ENCODE measurements around the gene ZBED6. TPM values are rescaled to one million over a fixed set of nuclear protein-coding genes. Genes with fewer than 3 reads are reported as not detected.

ZBED6 gene
- total and polyA plus RNA-seq, 2 of the 4 experiments (the other 2 are of a cell fraction): 3.8 to 26.2 TPM

DNA sequence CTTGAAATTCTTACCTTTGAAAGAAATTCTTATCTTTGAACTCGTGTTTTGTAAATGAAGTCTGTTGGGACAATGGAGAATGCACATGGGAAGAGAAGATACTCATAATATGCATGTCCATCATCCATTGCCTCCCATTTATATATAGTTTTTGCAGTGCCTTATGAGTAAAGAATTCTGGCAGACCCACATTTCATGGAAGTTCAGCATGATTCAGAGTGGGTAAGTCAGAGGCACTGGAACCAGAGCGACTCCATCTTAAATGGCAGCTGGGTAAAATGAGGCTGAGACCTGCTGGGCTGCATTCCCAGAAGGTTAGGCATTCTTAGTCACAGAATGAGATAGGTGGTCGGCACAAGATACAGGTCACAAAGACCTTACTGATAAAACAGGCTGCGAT, 16.6 kb upstream of the ZBED6 start:
- Histone ChIP-seq H3K56ac (ENCODE audit: extremely low read depth, insufficient read depth, low read length) (no peak overlapping the region), H2BK15ac (ENCODE audit: low read depth, low read length) (no peak overlapping the region), H2AK5ac (ENCODE audit: low read depth, low read length) (no peak overlapping the region), H4K91ac (ENCODE audit: insufficient read depth, low read depth, low read length) (no peak overlapping the region), H2BK120ac (ENCODE audit: low read depth, low read length) (no peak overlapping the region), H3K23ac (ENCODE audit: low read depth, low read length) (no peak overlapping the region), H2AFZ (replicated peaks; ENCODE audit: low read length, poor library complexity) (no peak overlapping the region), H3K4me3 (ENCODE audit: insufficient read depth, low read depth, low read length) (no peak overlapping the region), H3K4me1 (ENCODE audit: control insufficient read depth, insufficient read depth, low read length) (no peaks in the 10 kb centered on the region), H3K79me1 (ENCODE audit: low read depth in 1 of 2, low read length in 2 of 2) (no peaks in the 10 kb centered on the region), H3K4ac (ENCODE audit: low read depth, low read length) (no peak overlapping the region), H2BK20ac (ENCODE audit: low read depth, low read length) (no peak overlapping the region), H3K9me1 (ENCODE audit: insufficient read depth, low read length) (no peaks in the 10 kb centered on the region), H3K4me2 (ENCODE audit: low read depth, low read length) (no peak overlapping the region), H3K14ac (replicated peaks; ENCODE audit: low read depth, low read length) (no peak overlapping the region), H2AK9ac (replicated peaks; ENCODE audit: low read depth, low read length, poor library complexity) (no peak overlapping the region), H3K9me3 (ENCODE audit: control insufficient read depth, insufficient read depth, low read length) (no peaks in the 10 kb centered on the region), H4K5ac (ENCODE audit: low read depth, low read length) (no peak overlapping the region), H3K18ac (ENCODE audit: low read depth, low read length) (no peak overlapping the region), H3K27ac (ENCODE audit: insufficient read depth, low read length) (no peak overlapping the region), H3K36me3 (ENCODE audit: control insufficient read depth, insufficient read depth, low read length) (no peaks in the 10 kb centered on the region), H4K20me1 (ENCODE audit: insufficient read depth, low read length) (no peaks in the 10 kb centered on the region), H3K27me3 (ENCODE audit: control insufficient read depth, insufficient read depth, low read length) (no peaks in the 10 kb centered on the region), H2BK5ac (ENCODE audit: low read depth, low read length, poor library complexity, severe bottlenecking) (no peak overlapping the region), H4K8ac (ENCODE audit: low read depth in 2 of 2, low read length in 2 of 2) (no peak overlapping the region), H3K9ac (ENCODE audit: low read depth, low read length) (no peak overlapping the region)
- no TSS peak for BruUV-seq (replicated peaks)
- intact Hi-C loops (cut with micrococcal nuclease): no loop called here
- no peak for TF ChIP-seq FOS (IDR thresholded peaks at IDR 0.05; ENCODE audit: low read depth, low read length)
- TF ChIP-seq, protein P1, sequence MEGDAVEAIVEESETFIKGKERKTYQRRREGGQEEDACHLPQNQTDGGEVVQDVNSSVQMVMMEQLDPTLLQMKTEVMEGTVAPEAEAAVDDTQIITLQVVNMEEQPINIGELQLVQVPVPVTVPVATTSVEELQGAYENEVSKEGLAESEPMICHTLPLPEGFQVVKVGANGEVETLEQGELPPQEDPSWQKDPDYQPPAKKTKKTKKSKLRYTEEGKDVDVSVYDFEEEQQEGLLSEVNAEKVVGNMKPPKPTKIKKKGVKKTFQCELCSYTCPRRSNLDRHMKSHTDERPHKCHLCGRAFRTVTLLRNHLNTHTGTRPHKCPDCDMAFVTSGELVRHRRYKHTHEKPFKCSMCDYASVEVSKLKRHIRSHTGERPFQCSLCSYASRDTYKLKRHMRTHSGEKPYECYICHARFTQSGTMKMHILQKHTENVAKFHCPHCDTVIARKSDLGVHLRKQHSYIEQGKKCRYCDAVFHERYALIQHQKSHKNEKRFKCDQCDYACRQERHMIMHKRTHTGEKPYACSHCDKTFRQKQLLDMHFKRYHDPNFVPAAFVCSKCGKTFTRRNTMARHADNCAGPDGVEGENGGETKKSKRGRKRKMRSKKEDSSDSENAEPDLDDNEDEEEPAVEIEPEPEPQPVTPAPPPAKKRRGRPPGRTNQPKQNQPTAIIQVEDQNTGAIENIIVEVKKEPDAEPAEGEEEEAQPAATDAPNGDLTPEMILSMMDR (conservative IDR thresholded peaks at IDR 0.05; ENCODE audit: low read depth, low read length): no peak
- TF ChIP-seq USF2 (IDR thresholded peaks at IDR 0.05; ENCODE audit: low read depth, low read length): no peak
- TF ChIP-seq MXI1 (IDR thresholded peaks at IDR 0.05; ENCODE audit: borderline replicate concordance, low read depth, low read length): no peak
- TF ChIP-seq RCOR1 (IDR thresholded peaks at IDR 0.05; ENCODE audit: insufficient replicate concordance, low read length): no peak
- no peak for TF ChIP-seq CHD1 (IDR thresholded peaks at IDR 0.05; ENCODE audit: low read depth, low read length)
- TF ChIP-seq MAZ (IDR thresholded peaks at IDR 0.05; ENCODE audit: borderline replicate concordance, low read depth, low read length): no peak
- no peak for TF ChIP-seq RAD21 (IDR thresholded peaks at IDR 0.05; ENCODE audit: low read length)
- 100% methylated on average over 1 of the region's 4 CpGs; no CpG with 5 or more reads in 1 of the 2 experiments for WGBS, 2 experiments (ENCODE audit: extremely low coverage in 2 of 2, insufficient read length in 1 of 2)
- in situ Hi-C loops (cut with MboI; ENCODE audit: low sequenced_read_pairs): no loop called here
- no peak for ATAC-seq (ENCODE audit: low read depth)
- no peak for DNase-seq
- ChIA-PET POLR2A (ENCODE audit: unreplicated experiment) (no interaction called here), CTCF (no interaction called here)
- dilution Hi-C loops (cut with HindIII; ENCODE audit: low sequenced_read_pairs, unreplicated experiment): no loop called here

Data from IMR-90 (cell line).